ENCODE measurements around the gene BCKDHA.
"Not testable (repeated sequence)": the region's sequence is repeated elsewhere in the genome, so short reads cannot be mapped to it uniquely, and the experiment has no call there.

The BCKDHA gene

DNA sequence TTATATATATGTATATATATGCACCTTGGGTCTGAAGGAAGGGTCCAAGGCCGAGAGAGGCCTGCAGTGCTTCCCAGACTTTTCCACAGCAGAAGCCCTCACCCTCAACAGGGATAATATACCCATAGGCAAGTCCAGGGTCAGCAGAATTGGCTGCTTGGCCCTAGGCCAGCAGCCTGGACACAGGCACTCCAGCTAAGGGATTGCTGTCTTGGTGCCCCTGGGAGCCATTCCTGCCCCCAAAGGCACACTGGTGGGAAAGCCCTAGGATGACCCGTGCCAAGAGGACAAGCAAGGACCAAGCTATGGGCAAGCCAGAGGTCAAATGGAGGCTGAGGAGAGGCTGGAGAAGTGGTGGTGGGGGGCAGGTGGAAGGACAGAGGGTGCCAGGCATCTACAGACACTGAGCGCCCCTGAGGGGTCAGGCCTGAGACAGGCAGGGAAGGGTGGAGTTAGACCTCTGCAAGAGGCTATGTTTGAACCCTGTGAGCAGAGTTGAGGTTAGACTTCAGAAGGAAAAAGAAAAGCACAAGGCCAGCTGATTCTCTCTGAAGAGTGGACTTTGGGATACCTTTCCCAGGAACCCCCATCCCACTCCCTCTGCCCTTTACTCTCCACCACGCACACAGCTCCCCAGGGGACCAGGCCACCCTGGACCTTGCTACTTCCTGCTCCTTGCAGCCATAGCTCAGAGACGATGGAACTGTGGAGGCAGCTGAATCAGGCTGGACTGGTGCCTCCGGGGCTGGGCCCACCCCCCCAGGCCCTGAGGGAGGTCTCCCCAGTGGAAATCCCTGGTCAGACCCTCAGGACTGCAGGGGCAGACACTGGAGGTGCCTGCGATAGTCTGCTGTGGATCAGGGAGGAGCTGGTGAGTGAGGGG is 45.1 kb downstream of the BCKDHA start, which contains the start of gene ERICH4:
Gene ERICH4, plus strand, starts transcription at position 684 of the 883 bp plus-strand sequence. Its CDS starts 14 bp downstream, at position 698.
- DNase-seq (ENCODE audit: low read depth in 1 of 2, low spot score in 1 of 2) = no peak

DNA sequence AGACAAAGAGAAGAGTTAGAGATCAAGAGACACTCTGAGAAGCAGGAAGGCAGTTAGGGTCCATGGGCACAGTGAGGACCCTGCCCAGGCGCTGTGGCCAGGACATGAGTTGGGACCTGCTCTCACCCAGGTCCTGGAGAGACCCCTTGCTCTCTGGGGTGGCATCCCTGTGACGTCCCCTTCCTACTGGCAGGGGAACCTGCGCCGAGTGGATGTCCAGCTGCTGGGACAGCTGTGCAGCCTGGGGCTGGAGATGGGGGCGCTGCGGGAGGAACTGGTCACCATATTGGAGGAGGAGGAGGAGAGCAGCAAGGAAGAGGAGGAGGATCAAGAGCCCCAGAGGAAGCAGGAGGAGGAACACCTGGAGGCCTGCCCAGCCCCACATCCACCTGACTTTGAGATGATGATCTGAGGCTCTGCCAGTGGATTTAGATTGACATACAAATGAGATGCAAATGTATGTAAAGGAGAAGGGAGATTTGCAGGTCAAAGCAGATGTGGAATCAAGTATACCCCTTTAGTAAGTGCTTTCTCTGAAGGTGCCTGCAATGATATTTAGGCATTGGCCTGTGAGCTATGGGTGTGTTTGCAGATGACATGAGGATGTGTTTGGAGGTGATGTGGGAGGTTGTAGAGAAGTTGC is 46.3 kb downstream of the BCKDHA start:
- no peak for DNase-seq (ENCODE audit: low read depth in 1 of 2, low spot score in 1 of 2)

DNA sequence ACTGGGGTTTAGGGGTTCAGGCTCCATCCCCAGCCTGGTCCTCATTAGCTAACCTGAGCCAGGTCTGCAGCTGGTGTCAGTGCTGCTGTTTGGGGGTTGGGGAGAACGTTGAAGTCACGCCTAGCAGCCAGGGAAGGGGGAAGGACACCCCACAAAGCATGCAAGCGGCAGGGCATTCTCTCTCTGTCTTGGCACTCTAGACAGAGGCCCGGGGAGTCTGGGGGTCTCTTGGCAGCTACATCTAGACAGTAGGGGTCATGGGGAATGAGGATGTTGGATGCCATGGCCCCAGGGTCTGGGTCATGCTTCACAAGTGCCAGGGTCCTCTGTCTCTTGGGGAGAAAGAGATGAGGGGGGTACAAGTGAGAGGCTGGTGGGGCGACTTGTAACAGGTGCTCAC is 48.0 kb downstream of the BCKDHA start:
- DNase-seq (ENCODE audit: low read depth in 1 of 2, low spot score in 1 of 2) = no peak

DNA sequence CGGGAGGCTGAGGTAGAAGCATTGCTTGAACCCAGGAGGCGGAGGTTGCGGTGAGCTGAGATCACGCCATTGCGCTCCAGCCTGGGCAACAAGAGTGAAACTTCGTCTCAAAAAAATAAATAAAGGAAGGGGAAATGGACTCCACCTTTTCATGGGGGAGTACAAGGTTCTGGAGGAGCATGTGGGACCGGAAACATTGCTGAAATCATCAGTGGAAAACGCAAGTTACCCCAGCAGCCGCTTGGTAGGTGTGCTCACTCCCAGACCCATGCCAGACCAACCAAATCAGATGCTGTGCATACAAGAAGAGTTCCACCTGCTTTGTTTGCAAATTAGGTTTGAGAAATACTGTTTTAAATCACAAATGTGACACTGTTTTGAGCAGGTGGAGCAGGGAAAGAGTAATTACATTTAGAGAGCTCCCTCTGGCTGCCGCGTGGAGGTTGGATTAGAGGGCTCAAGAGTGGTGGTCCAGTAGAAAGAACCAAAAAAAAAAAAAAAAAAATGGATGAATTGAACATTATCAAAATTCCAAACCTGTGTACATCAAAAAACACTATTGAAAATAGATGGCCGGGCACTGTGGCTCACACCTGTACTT is 50.2 kb downstream of the BCKDHA start:
- no peak for DNase-seq (ENCODE audit: low read depth in 1 of 2, low spot score in 1 of 2)

DNA sequence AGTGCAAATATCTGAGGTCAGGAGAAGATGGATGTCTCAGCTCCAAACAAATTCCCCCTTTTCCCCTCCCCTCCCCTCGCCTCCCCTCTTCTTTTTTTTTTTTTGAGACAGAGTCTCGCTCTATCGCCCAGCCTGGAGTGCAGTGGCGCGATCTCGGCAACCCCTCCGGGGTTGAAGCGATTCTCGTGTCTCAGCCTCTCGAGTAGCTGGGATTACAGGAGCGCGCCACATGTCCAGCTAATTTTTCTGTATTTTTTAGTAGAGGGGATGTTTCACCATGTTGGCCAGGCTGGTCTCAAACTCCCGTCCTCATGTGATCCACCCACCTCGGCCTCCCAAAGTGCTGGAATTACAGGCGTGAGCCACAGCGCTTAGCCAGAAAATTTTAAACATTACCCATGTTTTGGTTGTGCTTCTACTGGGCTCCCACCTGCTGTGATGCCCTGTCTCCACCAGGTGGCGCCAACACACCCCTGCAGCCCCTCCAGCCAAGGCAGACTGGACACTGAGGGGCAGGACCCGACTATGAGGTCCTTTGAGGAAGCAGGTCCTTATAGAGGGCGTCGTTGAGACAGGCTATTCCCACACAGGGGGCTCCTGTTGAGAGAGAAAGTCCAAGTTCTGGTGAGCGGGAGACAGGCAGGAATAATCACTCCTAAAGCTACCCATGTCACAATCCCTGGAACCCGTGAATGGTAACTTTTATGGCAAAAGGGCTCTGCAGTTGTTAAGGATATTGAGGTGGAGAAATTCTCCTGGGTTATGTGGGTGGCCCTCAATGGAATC is 51.7 kb downstream of the BCKDHA start:
- DNase-seq (ENCODE audit: low read depth in 1 of 2, low spot score in 1 of 2) = peak; percentile 52 to 56

DNA sequence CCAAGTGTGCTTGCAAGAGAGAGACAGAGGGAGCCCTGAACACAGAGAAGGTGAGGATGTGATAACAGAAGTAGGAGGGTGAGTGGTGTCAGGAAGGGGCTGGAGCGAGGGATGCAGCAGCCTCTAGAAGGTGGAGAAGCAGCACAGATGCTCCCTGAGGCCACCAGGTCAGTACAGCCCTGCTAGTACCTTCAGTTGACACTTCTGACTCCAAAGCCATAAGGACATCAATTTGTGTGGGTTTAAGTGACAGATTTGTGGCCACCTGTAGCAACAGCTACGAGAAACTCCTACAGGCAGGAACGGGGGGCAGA is 52.2 kb downstream of the BCKDHA start:
- no peak for DNase-seq (ENCODE audit: low read depth in 1 of 2, low spot score in 1 of 2)

DNA sequence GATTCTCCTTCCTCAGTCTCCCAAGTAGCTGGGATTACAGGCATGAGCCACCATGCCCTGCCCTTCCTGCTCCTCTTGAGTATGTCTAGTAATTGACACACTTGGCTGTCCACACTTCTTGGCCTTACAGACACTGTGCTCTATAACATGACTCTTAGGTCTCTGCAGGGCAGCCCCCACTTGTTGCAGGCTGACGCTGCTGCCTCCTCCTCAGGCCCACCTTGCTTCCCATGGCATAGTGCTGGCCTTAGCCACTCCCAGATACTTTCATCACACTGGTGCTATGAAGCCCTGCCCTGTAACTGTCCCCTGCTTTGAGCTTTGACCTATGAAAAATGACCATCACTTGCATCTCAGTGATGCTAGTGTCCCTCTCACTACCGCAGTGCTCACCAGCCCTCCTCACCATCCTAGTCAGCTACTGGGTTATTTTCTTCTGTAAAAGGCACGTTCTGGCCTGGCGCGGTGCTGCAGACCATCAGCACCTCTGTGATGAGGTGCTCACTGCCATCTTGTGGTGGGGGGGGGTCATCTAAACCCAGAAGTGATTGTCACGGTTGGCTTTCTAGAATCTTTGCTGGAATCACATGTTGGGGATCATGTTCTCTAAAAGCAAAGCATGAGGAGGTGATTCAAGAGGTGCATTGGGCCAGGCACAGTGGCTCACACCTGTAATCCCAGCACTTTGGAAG is 55.1 kb downstream of the BCKDHA start:
- no peak for DNase-seq (ENCODE audit: low read depth in 1 of 2, low spot score in 1 of 2)

DNA sequence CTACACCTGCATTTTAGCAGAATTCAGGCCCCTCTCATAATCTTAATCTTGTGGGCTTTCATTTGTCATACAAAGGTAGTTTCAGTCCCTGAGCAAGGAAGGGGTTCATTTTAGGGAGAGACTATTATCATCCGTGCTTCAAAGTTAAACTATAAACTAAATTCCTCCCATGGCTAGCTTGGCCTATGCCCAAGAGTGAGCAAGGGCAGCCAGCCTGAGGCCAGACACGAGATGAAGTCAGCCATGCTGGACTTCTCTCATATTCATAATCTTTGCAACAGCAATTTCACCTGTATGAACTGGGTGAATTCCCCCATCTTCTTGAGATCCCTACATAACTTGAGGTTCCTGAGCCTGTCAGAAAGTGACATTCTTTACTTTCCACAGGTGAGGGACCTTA is 58.3 kb downstream of the BCKDHA start:
- DNase-seq (ENCODE audit: low read depth in 1 of 2, low spot score in 1 of 2) = no peak

DNA sequence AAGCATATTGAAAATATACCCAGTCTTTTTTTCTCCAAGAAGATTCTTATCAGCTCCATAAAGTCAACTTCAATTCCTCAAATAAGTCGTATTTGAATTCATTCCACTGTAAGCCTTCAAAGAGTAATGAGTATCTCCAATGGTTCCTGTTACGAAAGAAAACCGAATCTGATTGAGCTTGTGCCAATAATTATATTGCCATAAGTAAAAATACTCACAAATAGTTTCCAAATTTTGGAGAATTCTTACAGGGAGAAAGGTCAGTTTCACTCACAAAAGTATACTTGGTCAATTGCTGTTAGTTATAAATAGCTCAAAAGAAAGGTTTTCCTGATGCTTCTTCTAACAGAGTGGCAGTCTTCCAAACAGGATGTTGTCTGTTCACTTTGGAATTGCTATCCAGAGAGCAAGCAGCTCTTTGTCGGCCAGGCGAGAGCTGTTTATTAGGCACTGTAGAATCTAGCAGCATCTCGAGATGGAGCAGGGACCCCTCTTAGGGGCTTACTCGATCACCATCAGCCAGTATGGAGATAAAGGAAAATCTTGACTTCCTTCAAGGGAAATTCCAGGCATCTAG is 58.8 kb downstream of the BCKDHA start:
- no peak for DNase-seq (ENCODE audit: low read depth in 1 of 2, low spot score in 1 of 2)

DNA sequence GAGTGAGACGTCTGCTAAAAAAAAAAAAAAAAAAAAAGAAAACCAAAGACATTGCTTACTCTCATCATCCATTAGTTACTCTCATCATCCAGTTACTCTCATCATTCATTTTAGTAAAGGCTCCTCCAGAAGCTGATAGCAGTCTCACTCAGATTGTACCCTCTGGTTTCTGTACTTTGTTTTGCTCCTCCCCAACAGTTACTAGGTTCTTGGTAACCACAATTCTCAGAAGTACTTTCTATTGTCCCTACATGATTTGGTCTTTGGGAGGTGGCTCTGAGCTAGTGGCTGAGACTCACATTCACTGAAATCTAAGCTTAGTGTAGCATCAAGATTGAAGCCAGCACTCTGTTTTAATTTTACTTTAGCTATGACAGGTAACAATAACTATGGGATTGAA is 59.6 kb downstream of the BCKDHA start:
- DNase-seq (ENCODE audit: low read depth in 1 of 2, low spot score in 1 of 2) = no peak

DNA sequence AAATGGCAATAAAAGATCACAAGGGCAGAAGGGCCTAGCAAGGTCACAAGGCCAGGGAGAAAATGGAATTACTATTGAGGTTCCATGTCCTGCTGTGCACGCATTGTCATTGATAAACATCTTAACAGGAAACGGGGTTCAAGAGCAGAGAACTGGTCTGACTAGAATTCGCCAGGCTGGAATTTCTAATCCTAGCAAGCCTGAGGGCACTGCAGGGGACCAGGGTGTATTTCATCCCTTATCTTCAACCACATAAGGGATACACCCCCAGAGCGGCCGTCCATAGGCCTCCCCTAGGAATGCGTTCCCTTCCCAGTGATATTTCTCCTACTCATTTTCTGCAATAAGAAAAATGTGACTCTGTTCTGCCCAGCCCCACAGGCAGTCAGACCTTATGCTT is 64.9 kb downstream of the BCKDHA start:
- no peak for DNase-seq (ENCODE audit: low read depth in 1 of 2, low spot score in 1 of 2)

DNA sequence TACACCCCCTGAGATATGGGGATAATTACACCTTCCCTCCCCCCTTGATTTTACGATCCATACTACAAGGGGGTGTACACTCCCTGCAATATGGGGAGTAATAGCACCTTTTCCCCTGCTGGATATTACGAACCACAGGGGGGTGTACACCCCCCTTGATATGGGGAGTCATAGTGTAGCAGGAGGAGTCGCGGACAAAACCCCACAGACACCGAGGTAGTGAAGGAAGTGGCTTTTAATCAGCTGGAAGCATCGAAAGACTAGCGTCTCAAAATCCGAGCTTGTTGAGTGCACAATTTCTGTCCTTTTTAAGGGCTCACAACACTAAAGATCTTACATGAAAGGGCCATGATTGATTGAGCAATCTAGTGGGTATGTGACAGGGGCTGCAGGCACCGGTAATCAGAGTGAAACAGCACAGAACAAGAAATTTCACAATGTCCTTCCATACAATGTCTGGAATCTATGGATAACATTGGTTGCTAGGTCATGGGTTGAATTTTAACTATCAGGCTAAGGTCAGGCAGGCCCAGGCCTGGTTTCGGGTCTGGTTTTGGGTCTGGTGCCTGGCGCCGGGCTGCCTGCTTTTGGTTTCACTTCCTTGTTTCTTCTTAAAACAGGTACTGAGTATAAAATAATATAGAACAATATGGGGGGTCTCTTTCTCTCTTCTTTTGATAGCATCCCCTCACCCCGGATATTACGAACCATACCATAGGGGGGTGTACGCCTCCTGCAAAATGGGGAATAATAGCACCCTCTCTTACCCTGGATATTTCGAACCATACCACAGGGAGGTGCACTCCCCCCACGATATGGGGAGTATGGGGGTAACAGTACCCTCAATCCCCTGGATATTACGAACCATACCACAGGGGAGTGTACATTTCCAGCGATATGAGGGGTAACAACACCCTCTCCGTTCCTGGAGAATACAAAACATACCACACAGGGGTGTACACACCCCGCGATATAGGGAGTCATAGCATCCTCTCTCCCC is 65.9 kb downstream of the BCKDHA start:
- not testable (repeated sequence) for DNase-seq (ENCODE audit: low read depth in 1 of 2, low spot score in 1 of 2)
